ENCODE measurements around the gene LYSET. TPM values are rescaled to one million over a fixed set of nuclear protein-coding genes. Genes with fewer than 3 reads are reported as not detected.

The LYSET gene
- total and polyA plus RNA-seq, 10 donors: 8.5 to 29.2 (median 15.2) TPM

DNA sequence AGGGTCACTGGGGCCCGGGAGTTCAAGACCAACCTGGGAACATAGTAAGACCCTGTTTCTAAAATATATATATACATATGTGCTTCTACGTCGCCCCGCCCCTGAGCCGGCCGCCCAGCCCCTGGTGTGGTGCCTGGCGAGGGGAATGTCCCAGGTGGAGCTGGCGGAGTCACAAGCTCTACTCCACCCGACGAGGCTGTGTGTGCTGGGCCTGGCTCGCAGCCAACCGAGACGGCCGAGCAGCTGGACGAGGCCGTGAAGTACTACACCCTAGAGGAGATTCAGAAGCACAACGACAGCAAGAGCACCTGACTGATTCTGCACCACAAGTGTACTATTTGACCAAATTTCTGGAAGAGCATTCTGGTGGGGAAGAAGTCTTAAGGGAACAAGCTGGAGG is 47.3 kb upstream of the LYSET start:
- 71 to 78% (median 74%) methylated on average over 17 of the region's 17 CpGs for WGBS, 5 donors
- peaks cover 0 to 18% (median 7%) of the 10 kb centered on the region in 6 donors for H3K4me1 ChIP-seq
- no peak for DNase-seq
- intact Hi-C loops (cut with DNase I; ENCODE audit: low total_unique reads): loop anchor here (2.0 kb wide), 1 partner anchor 185 kb away; no protein-coding TSS in a partner anchor
- no peaks in the 10 kb centered on the region for H3K36me3 ChIP-seq
- H3K4me3 ChIP-seq: no peak overlapping the region
- TF ChIP-seq POLR2AphosphoS5 (IDR thresholded peaks at IDR 0.05): no peak
- no peak for TF ChIP-seq POLR2A (IDR thresholded peaks at IDR 0.05)
- no peak for TF ChIP-seq CTCF (IDR thresholded peaks at IDR 0.05 in 8 of 11, conservative IDR thresholded peaks at IDR 0.05 in 3 of 11)
- H3K27ac ChIP-seq: no peak overlapping the region
- H3K27me3 ChIP-seq (replicated peaks in 1 of 7): no peaks in the 10 kb centered on the region
- no peaks in the 10 kb centered on the region for H3K9me3 ChIP-seq

DNA sequence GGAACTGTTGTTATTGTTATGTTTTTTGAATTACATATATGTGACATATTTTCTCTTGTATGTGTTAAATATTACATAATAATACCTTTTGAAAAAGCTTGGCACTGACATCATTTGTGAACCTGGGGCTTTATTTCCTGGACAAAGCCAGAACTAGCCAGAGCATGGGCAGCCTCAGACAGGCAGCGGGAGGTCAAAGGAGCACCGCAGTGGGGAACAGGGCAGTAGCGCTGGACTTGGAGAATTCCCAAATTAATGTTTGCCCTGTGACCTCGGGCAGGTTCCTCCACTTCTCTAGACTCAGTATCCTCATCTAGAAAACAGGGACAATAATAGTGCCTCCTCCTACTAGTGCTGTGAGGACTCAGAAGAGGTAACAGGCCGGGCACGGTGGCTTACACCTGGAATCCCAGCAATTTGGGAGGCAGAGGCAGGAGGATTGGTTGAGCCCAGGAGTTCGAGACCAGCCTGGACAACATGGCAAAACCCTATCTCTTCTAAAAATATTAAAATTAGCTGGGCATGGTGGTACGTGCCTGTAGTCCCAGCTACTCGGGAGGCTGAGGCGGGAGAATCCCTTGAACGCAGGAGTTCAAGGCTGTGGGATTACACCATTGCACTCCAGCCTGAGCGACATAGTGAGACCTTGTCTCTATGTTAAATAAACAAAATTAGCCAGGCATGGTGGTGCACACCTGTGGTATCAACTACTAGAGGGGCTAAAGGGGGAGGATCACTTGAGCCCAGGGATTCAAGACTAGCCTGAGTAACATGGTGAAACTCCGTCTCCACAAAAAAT is 42.1 kb upstream of the LYSET start:
- TF ChIP-seq CTCF (IDR thresholded peaks at IDR 0.05 in 8 of 11, conservative IDR thresholded peaks at IDR 0.05 in 3 of 11): no peak
- no peak for TF ChIP-seq POLR2A (IDR thresholded peaks at IDR 0.05)
- no peak for TF ChIP-seq POLR2AphosphoS5 (IDR thresholded peaks at IDR 0.05)
- H3K36me3 ChIP-seq: no peaks in the 10 kb centered on the region
- intact Hi-C loops (cut with DNase I; ENCODE audit: low total_unique reads): no loop called here
- H3K4me1 ChIP-seq: peaks cover 0 to 6% (median 0%) of the 10 kb centered on the region in 6 donors
- no peaks in the 10 kb centered on the region for H3K9me3 ChIP-seq
- H3K4me3 ChIP-seq: no peak overlapping the region
- 75 to 89% (median 86%) methylated on average over 13 of the region's 13 CpGs for WGBS, 5 donors
- no peaks in the 10 kb centered on the region for H3K27me3 ChIP-seq (replicated peaks in 1 of 7)
- DNase-seq: no peak
- H3K27ac ChIP-seq: no peak overlapping the region

GRCh38 chr14:93146119-93146518 is 39.0 kb upstream of the LYSET start:
- intact Hi-C loops (cut with DNase I; ENCODE audit: low total_unique reads): no loop called here
- H3K9me3 ChIP-seq: no peaks in the 10 kb centered on the region
- H3K27me3 ChIP-seq (replicated peaks in 1 of 7): no peaks in the 10 kb centered on the region
- no peak overlapping the region for H3K4me3 ChIP-seq
- TF ChIP-seq CTCF (IDR thresholded peaks at IDR 0.05 in 8 of 11, conservative IDR thresholded peaks at IDR 0.05 in 3 of 11): no peak
- TF ChIP-seq POLR2A (IDR thresholded peaks at IDR 0.05): no peak
- TF ChIP-seq POLR2AphosphoS5 (IDR thresholded peaks at IDR 0.05): no peak
- no peaks in the 10 kb centered on the region for H3K36me3 ChIP-seq
- H3K27ac ChIP-seq: no peak overlapping the region
- peaks cover 3 to 14% (median 11%) of the 10 kb centered on the region in 6 donors for H3K4me1 ChIP-seq
- no peak for DNase-seq
- WGBS, 5 donors: 75 to 88% (median 79%) methylated on average over 9 of the region's 9 CpGs

DNA sequence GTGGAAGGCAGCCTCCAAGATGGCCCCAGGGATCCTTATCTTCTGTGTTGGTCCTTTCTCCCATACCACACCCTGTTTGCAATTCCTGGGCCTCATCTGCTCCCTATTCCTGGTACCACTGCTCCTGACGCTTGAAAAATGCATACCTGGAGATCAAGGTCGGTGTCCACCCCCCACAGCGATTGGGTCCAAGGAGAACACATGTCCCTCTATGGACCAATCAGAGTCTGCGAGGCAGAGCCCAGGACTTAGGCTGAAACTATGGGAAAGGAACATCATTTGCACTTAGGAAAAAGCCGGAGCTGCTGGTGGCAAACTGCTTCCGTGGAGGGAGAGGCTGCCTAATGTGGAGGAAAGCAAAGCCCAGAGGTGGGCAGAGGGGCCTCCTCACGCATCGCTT is 36.1 kb upstream of the LYSET start:
- intact Hi-C loops (cut with DNase I; ENCODE audit: low total_unique reads): no loop called here
- Histone ChIP-seq H3K27ac (no peak overlapping the region), H3K27me3 (replicated peaks in 1 of 7) (no peaks in the 10 kb centered on the region), H3K4me3 (no peak overlapping the region), H3K4me1 (peaks cover 3 to 21% (median 13%) of the 10 kb centered on the region in 6 donors), H3K36me3 (no peaks in the 10 kb centered on the region), H3K9me3 (no peaks in the 10 kb centered on the region)
- DNase-seq: no peak
- TF ChIP-seq CTCF (IDR thresholded peaks at IDR 0.05 in 8 of 11, conservative IDR thresholded peaks at IDR 0.05 in 3 of 11) (no peak), POLR2A (IDR thresholded peaks at IDR 0.05) (no peak), POLR2AphosphoS5 (IDR thresholded peaks at IDR 0.05) (no peak)
- WGBS, 5 donors: 89 to 95% (median 94%) methylated on average over 8 of the region's 8 CpGs
